ENCODE measurements around the gene BSN. TPM values are rescaled to one million over a fixed set of nuclear protein-coding genes. Genes with fewer than 3 reads are reported as not detected.

BSN gene, protein sequence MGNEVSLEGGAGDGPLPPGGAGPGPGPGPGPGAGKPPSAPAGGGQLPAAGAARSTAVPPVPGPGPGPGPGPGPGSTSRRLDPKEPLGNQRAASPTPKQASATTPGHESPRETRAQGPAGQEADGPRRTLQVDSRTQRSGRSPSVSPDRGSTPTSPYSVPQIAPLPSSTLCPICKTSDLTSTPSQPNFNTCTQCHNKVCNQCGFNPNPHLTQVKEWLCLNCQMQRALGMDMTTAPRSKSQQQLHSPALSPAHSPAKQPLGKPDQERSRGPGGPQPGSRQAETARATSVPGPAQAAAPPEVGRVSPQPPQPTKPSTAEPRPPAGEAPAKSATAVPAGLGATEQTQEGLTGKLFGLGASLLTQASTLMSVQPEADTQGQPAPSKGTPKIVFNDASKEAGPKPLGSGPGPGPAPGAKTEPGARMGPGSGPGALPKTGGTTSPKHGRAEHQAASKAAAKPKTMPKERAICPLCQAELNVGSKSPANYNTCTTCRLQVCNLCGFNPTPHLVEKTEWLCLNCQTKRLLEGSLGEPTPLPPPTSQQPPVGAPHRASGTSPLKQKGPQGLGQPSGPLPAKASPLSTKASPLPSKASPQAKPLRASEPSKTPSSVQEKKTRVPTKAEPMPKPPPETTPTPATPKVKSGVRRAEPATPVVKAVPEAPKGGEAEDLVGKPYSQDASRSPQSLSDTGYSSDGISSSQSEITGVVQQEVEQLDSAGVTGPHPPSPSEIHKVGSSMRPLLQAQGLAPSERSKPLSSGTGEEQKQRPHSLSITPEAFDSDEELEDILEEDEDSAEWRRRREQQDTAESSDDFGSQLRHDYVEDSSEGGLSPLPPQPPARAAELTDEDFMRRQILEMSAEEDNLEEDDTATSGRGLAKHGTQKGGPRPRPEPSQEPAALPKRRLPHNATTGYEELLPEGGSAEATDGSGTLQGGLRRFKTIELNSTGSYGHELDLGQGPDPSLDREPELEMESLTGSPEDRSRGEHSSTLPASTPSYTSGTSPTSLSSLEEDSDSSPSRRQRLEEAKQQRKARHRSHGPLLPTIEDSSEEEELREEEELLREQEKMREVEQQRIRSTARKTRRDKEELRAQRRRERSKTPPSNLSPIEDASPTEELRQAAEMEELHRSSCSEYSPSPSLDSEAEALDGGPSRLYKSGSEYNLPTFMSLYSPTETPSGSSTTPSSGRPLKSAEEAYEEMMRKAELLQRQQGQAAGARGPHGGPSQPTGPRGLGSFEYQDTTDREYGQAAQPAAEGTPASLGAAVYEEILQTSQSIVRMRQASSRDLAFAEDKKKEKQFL (N-terminal part only)
- total RNA-seq = under 1 TPM; 0.17 to 0.21 TPM

DNA sequence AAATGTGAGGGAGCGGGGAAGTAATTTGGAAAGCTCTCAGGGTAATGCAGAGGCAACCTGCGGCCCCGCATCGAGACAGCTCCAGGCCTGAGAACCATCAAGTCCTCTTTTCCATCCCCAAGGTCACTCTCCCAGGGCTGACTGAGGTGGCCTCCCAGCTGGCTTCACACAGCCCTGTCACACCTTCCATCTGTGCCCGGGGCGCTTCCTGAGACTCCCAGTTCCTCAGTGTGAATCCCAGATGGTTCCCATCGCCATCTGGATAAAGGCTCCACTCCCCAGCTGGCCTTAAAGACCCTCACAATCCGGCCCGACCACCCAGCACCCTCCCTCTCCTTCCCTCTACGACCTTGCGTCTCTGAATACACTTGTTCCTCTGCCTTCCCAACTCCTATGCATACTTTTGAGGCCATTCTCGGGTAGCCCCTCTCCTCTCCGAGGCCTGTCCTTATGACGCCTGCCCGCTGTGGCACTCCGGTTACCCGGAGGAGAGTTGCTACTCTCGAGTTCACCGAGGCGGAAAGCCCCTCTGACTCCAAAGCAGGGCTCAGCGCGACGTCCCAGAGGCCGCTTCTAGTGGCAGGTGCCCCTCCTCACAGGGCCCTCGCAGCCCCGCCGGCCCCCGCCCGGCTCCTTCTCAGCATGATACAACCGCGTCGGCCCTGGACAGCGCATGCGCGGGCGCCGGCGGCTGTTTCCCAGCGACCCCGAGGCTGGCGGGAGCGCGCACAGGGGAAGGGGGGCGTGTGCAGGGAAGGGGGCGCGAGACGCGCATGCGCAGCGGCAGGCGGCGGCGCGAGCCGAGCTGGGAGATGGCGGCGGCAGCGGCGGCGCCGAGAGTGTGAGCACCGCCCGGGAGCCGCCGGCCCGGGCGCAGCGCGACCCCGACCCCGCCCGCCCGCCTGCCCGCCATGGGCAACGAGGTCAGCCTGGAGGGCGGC, at the start of gene BSN:
TSS of gene BSN (plus strand) at position 786 of the 941 bp plus-strand sequence. CDS start at position 912, 126 bp downstream.
- H3K27me3 Mint-ChIP-seq (ENCODE audit: low read depth) = peaks cover 39% of the 10 kb centered on the region
- ATAC-seq (replicated peaks in 1 of 2) (peak; percentile 91 to 92), DNase-seq (peak; percentile 92 to 94)
- H3K36me3 Mint-ChIP-seq (ENCODE audit: insufficient read depth in 2 of 2) = peaks cover 0 to 2% of the 10 kb centered on the region in 2 donors
- peak within 1 kb of the TSS; percentile 2 for H3K27ac Mint-ChIP-seq
- H3K4me3 Mint-ChIP-seq = peak within 1 kb of the TSS; percentile 80 to 98
- H3K9me3 Mint-ChIP-seq = no peaks in the 10 kb centered on the region
- H3K4me1 Mint-ChIP-seq (ENCODE audit: low read depth) = peaks cover 24% of the 10 kb centered on the region

DNA sequence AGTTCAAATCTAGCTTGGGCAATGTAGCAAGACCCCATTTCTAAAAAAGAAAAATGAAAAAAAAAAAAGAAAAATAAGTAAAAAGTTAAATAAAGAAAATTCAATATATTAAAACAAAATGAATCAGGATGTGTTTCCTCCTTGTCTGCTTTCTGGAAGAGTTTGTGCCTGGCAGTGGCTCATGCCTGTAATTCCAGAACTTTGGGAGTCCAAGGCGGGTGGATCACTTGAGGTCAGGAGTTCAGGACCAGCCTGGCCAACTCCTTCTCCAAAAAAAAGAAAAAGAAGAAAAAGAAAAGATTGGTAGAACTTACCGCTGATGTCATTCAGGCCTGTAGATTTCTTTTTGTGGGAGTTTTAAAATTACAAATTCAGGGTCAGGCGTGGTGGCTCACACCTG, 47.4 kb upstream of the BSN start:
- Mint-ChIP-seq H3K36me3 (ENCODE audit: insufficient read depth in 2 of 2) (peaks cover 0 to 5% of the 10 kb centered on the region in 2 donors), H3K27me3 (ENCODE audit: low read depth) (no peaks in the 10 kb centered on the region), H3K9me3 (no peaks in the 10 kb centered on the region), H3K4me3 (no peak overlapping the region), H3K27ac (no peak overlapping the region), H3K4me1 (ENCODE audit: low read depth) (peaks cover 13% of the 10 kb centered on the region)
- ATAC-seq (replicated peaks in 1 of 2) = no peak
- DNase-seq = no peak

DNA sequence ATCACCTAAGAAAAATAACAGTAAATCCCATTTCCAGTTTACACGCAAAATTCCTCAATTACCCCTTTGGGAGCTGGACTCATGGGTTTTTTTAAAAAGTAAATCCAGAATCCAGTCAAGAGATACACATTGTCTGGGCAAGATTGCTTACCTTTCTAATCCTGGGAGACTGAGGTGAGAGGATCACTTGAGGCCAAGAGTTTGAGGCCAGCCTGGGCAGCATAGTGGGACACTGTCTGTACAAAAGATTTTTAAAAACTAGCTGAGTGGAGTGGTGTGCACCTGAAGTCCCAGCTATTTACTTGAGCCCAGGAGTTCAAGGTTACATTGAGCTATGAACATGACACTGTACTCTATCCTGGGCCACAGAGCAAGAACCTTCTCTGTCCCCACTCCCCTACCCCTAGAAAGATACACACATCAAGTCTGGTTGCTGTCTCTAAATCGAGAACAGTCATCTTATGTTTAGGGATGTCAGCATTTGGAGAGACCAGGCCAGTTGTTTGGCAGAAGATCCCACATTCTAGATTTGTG, 45.2 kb upstream of the BSN start:
- Mint-ChIP-seq H3K4me3 (no peak overlapping the region), H3K4me1 (ENCODE audit: low read depth) (peaks cover 3% of the 10 kb centered on the region), H3K27ac (peak overlapping the region; percentile 47), H3K36me3 (ENCODE audit: insufficient read depth in 2 of 2) (peaks cover 1 to 8% of the 10 kb centered on the region in 2 donors), H3K9me3 (no peaks in the 10 kb centered on the region), H3K27me3 (ENCODE audit: low read depth) (no peaks in the 10 kb centered on the region)
- no peak for DNase-seq
- ATAC-seq (replicated peaks in 1 of 2) = no peak

DNA sequence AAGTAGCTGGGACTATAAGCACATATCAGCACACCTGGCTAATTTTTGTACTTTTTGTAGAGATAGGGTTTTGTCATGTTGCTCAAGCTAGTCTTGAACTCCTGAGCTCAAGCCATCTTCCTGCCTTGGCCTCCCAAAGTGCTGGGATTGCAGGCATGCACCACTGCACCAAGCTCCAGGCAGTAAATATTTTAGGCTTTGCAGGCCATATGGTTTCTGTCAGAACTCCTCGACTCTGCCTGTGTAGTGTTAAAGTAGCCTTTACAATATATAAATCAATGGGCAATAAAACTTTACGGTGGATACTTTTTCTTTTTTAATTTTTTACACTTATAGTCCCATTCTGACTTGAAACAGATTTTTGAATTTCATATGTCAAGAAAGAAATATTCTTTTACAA, 42.6 kb upstream of the BSN start:
- Mint-ChIP-seq H3K4me3 (no peak overlapping the region), H3K9me3 (no peaks in the 10 kb centered on the region), H3K4me1 (ENCODE audit: low read depth) (no peaks in the 10 kb centered on the region), H3K27ac (no peak overlapping the region), H3K27me3 (ENCODE audit: low read depth) (no peaks in the 10 kb centered on the region), H3K36me3 (ENCODE audit: insufficient read depth in 2 of 2) (peaks cover 1 to 10% of the 10 kb centered on the region in 2 donors)
- ATAC-seq (replicated peaks in 1 of 2) (no peak), DNase-seq (no peak)

DNA sequence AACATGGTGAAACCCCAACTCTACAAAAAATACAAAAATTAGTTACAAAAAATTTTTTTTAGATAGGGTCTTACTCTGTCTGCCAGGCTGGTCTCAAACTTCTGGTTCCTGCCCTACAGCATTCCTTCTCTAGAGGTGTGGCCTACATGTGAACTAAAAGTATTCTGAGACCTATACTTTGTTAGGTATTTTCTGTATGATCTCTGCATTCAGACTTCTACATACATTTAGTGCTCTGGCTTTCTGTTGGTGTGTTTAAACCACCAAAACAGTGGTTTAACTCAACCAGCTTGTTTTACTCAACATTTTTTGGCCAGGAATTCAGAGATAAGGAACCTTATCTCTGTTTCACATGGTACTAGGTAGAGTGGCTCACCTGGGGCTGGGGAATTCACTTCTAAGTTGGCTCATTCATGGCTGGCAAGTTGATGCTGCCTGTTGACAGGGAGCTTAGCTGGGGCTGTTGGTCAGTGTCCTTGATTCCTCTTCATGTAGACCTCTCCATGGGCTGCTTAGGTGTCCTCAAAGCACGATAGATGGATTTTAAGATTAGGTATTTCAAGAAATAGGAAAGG, 41.4 kb upstream of the BSN start:
- Mint-ChIP-seq H3K27ac (no peak overlapping the region), H3K36me3 (ENCODE audit: insufficient read depth in 2 of 2) (peaks cover 4 to 12% of the 10 kb centered on the region in 2 donors), H3K4me3 (no peak overlapping the region), H3K27me3 (ENCODE audit: low read depth) (no peaks in the 10 kb centered on the region), H3K9me3 (no peaks in the 10 kb centered on the region), H3K4me1 (ENCODE audit: low read depth) (no peaks in the 10 kb centered on the region)
- ATAC-seq (replicated peaks in 1 of 2) (no peak), DNase-seq (no peak)

DNA sequence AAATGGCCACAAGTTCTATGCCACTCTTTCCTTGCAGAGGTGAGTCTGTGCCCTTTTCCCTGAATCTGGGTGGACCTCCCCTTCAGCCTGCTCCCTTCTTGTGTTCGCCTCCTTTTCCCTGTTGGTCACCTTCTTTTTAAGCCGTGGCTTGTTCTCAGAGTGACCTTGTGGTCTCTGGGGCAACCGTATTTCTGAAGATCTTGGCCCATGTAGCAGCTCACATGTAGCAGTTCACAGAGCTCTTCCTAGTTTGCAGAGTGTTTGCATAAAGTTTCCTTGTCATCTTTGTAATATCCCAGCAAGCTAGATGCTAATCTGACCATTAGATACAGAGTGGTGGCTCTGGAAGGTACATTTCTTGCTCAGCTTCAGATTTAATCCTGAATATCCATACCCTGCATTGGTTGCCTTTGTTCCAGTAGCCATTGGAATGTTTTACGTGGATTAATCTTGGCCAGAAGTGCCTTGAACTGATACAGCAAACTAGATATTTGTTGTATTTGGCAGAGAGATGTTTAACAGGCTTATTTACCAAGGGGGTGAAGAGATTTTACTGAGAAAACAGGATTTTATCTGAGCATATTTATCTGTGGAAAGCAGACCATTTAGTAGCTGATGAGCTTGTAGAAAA, 40.7 kb upstream of the BSN start:
- no peaks in the 10 kb centered on the region for H3K27me3 Mint-ChIP-seq (ENCODE audit: low read depth)
- H3K27ac Mint-ChIP-seq = no peak overlapping the region
- no peaks in the 10 kb centered on the region for H3K4me1 Mint-ChIP-seq (ENCODE audit: low read depth)
- H3K4me3 Mint-ChIP-seq = no peak overlapping the region
- peaks cover 4 to 12% of the 10 kb centered on the region in 2 donors for H3K36me3 Mint-ChIP-seq (ENCODE audit: insufficient read depth in 2 of 2)
- ATAC-seq (replicated peaks in 1 of 2) (no peak), DNase-seq (no peak)
- H3K9me3 Mint-ChIP-seq = no peaks in the 10 kb centered on the region

DNA sequence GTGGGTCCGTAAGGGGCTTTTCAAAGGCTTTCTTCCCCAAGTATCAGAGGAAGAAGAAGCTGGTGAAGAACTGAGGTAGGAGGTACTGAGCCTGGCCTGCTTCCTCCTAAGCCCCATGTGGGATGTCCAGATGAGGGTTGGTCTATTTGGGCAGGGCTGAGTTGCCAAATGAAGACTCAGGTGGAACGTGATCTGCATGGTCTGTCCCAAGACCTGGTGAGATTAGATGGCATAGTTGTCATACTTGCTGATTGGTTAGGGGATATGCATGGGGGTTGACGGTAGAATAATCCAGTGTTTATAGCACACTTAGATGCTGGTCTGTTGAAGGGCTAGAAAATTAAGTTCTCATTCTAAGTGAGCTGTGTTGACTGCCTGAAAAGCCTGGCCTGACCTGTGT, 36.3 kb upstream of the BSN start:
- H3K9me3 Mint-ChIP-seq = no peaks in the 10 kb centered on the region
- peaks cover 3 to 6% of the 10 kb centered on the region in 2 donors for H3K36me3 Mint-ChIP-seq (ENCODE audit: insufficient read depth in 2 of 2)
- no peaks in the 10 kb centered on the region for H3K4me1 Mint-ChIP-seq (ENCODE audit: low read depth)
- DNase-seq = no peak
- no peak overlapping the region for H3K4me3 Mint-ChIP-seq
- H3K27ac Mint-ChIP-seq = no peak overlapping the region
- ATAC-seq (replicated peaks in 1 of 2) = no peak
- no peaks in the 10 kb centered on the region for H3K27me3 Mint-ChIP-seq (ENCODE audit: low read depth)

DNA sequence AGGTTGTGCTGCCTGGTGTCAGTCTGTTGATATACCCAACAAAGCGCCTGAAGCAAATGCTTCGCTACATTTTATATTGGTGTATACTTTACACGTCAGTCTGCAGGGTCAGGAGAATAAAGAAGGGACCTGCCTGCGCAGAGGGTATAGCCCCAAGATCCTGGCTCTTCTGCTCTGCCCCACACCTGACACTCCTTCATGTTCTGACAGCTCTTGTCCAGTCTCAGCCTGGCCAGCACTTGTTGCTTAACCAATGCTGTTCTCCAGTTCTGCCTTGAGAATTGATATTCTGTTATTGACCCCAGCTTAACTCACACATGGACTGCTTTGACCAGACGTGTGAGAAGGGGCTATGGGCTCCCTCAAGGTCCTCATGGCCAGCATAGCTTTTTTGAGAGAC, 35.8 kb upstream of the BSN start:
- no peak for ATAC-seq (replicated peaks in 1 of 2)
- Mint-ChIP-seq H3K27me3 (ENCODE audit: low read depth) (no peaks in the 10 kb centered on the region), H3K4me3 (no peak overlapping the region), H3K36me3 (ENCODE audit: insufficient read depth in 2 of 2) (peaks cover 3 to 6% of the 10 kb centered on the region in 2 donors), H3K9me3 (no peaks in the 10 kb centered on the region), H3K4me1 (ENCODE audit: low read depth) (no peaks in the 10 kb centered on the region), H3K27ac (no peak overlapping the region)
- DNase-seq = no peak

DNA sequence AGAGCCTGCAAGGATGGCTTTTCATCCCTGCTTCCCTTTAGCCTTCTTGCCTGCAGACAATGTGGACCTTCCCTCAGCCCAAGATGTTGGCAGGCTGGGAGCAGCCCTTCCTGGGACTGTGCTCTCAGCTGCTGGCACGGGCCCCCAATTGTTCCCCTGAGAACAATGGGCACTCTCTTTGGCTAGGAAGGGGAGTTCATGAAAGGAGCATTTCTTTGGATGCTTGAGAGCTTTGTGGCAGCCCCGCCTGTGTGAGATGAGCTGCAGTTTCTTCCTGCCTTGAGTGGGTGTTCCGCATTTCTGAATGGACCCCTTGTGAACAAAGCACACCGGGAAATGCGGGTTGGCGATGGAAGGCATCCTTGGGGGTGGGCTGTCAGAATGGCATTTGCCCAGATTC, 35.0 kb upstream of the BSN start:
- DNase-seq (no peak), ATAC-seq (replicated peaks in 1 of 2) (no peak)
- Mint-ChIP-seq H3K27me3 (ENCODE audit: low read depth) (no peaks in the 10 kb centered on the region), H3K4me1 (ENCODE audit: low read depth) (no peaks in the 10 kb centered on the region), H3K4me3 (no peak overlapping the region), H3K9me3 (no peaks in the 10 kb centered on the region), H3K27ac (no peak overlapping the region), H3K36me3 (ENCODE audit: insufficient read depth in 2 of 2) (peaks cover 2 to 3% of the 10 kb centered on the region in 2 donors)

DNA sequence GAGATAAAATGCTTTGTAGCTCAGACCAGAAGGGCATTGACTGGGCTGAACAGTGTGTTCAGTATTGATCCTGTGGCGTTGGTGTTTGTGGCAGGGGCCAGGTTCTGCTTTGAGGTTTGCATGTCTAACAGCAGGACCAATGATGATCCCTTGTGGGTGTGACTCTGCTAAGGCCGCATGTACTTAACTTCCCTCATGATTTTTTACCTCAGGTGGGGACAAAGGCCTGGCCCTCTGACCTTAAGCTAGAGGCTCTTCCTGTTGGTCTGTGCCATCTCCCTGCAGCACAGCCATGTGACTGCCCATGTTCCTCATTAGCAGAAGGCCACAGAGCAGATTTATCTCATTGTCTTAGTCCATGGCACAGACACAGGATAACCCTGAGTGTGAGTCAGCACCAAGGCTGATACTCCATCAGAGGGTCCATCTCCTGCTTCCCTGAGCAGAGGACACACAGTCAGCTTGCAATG, 34.3 kb upstream of the BSN start:
- no peaks in the 10 kb centered on the region for H3K4me1 Mint-ChIP-seq (ENCODE audit: low read depth)
- H3K27me3 Mint-ChIP-seq (ENCODE audit: low read depth) = no peaks in the 10 kb centered on the region
- no peak for ATAC-seq (replicated peaks in 1 of 2)
- no peak for DNase-seq
- H3K4me3 Mint-ChIP-seq = no peak overlapping the region
- no peaks in the 10 kb centered on the region for H3K9me3 Mint-ChIP-seq
- peaks cover 1 to 3% of the 10 kb centered on the region in 2 donors for H3K36me3 Mint-ChIP-seq (ENCODE audit: insufficient read depth in 2 of 2)
- H3K27ac Mint-ChIP-seq = no peak overlapping the region

Measured in activated T-cell treated with anti-CD3 and anti-CD28 coated beads, Interleukin-2, amount 50 U/mL, for 72 hours (primary cell).